PFSK-1 (cell line): ENCODE measurements around the gene MRPL52.

ENCODE experiments used
- FOXP2 ChIP-seq: optimal IDR thresholded peaks from 2 replicates; pipeline ENCODE3; 2011; ENCODE audit warnings: borderline replicate concordance, control low read depth, inconsistent platforms; ENCODE audit not compliant: insufficient read depth; ENCODE audit errors: extremely low read length, extremely low read depth
- POLR2AphosphoS5 ChIP-seq: IDR thresholded peaks from 2 replicates; pipeline ENCODE4 v1.6.1; 2012; ENCODE audit warnings: low read depth, mild to moderate bottlenecking, control low read depth, low read length, moderate library complexity
- SIN3A ChIP-seq: IDR thresholded peaks from 2 replicates; pipeline ENCODE4 v1.6.1; 2012; ENCODE audit warnings: mild to moderate bottlenecking, low read length, moderate library complexity, borderline replicate concordance; ENCODE audit not compliant: insufficient read depth
- TAF1 ChIP-seq: IDR thresholded peaks from 2 replicates; pipeline ENCODE4 v1.6.1; 2012; ENCODE audit warnings: low read length, control low read depth, borderline replicate concordance; ENCODE audit not compliant: insufficient read depth
- TF ChIP-seq, protein P1 (sequence below), 2 experiments: IDR thresholded peaks; 2 replicates each; pipeline versions ENCODE4 v1.6.1 to v1.8.0; 2011 to 2012; ENCODE audit warnings: low read depth in 2 of 2, low read length in 2 of 2, control low read depth in 1 of 2, inconsistent platforms in 1 of 2, mild to moderate bottlenecking in 1 of 2, moderate library complexity in 1 of 2; ENCODE audit not compliant: insufficient read depth in 1 of 2

Gene MRPL52

DNA sequence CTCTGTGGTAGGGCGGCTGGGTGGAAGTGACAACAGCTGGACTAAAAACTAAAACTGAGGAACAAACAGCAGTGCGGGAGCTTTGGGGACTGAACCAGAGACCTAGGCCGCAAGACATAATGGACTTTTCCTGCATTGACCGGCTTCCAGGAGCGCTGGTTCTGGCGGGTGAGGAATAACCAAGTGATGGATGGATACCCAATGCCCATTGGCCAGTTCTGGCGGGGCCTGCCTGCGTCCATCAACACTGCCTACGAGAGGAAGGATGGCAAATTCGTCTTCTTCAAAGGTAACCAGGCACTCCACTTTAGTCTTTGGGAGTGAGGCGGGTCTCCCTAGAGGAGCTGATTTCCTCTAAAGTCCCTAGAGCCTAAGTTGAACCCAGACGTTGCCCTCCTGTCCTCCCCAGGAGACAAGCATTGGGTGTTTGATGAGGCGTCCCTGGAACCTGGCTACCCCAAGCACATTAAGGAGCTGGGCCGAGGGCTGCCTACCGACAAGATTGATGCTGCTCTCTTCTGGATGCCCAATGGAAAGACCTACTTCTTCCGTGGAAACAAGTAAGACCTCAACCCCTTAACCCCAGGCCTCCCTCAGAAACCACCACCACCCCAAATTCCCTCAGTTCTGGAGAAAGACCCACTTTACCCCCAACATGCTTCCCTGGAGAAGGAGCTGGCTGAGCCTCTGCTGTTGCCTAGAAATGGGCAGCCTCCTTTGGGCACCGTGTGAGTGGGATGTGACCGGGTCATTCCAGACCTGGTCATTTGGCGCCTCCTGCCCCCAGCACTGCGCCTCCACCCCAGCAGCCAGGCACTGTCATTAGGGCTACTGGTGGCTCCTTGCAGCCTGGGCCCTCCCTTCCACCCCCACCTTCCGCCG, 14.8 kb downstream of the MRPL52 start:
- TF ChIP-seq FOXP2: no peak
- TF ChIP-seq POLR2AphosphoS5: no peak
- no peak for TF ChIP-seq TAF1
- TF ChIP-seq, protein P1, sequence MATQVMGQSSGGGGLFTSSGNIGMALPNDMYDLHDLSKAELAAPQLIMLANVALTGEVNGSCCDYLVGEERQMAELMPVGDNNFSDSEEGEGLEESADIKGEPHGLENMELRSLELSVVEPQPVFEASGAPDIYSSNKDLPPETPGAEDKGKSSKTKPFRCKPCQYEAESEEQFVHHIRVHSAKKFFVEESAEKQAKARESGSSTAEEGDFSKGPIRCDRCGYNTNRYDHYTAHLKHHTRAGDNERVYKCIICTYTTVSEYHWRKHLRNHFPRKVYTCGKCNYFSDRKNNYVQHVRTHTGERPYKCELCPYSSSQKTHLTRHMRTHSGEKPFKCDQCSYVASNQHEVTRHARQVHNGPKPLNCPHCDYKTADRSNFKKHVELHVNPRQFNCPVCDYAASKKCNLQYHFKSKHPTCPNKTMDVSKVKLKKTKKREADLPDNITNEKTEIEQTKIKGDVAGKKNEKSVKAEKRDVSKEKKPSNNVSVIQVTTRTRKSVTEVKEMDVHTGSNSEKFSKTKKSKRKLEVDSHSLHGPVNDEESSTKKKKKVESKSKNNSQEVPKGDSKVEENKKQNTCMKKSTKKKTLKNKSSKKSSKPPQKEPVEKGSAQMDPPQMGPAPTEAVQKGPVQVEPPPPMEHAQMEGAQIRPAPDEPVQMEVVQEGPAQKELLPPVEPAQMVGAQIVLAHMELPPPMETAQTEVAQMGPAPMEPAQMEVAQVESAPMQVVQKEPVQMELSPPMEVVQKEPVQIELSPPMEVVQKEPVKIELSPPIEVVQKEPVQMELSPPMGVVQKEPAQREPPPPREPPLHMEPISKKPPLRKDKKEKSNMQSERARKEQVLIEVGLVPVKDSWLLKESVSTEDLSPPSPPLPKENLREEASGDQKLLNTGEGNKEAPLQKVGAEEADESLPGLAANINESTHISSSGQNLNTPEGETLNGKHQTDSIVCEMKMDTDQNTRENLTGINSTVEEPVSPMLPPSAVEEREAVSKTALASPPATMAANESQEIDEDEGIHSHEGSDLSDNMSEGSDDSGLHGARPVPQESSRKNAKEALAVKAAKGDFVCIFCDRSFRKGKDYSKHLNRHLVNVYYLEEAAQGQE (IDR thresholded peaks at IDR 0.05; ENCODE audit: insufficient read depth in 1 of 2, low read depth in 2 of 2, low read length in 2 of 2): no peak
- TF ChIP-seq SIN3A: no peak

DNA sequence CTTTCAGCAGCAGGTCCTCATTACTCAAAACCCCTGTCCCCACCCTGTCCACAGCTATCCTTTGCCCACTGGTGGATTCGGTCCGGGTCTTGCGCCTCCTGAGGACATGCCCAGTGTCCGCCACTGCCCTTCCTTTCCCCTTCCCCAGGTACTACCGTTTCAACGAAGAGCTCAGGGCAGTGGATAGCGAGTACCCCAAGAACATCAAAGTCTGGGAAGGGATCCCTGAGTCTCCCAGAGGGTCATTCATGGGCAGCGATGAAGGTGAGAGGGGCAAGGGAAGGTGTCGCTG, 15.4 kb downstream of the MRPL52 start:
- no peak for TF ChIP-seq TAF1
- TF ChIP-seq SIN3A: no peak
- TF ChIP-seq, protein P1 (IDR thresholded peaks at IDR 0.05; ENCODE audit: insufficient read depth in 1 of 2, low read depth in 2 of 2, low read length in 2 of 2): no peak
- TF ChIP-seq FOXP2: no peak
- TF ChIP-seq POLR2AphosphoS5: no peak

DNA sequence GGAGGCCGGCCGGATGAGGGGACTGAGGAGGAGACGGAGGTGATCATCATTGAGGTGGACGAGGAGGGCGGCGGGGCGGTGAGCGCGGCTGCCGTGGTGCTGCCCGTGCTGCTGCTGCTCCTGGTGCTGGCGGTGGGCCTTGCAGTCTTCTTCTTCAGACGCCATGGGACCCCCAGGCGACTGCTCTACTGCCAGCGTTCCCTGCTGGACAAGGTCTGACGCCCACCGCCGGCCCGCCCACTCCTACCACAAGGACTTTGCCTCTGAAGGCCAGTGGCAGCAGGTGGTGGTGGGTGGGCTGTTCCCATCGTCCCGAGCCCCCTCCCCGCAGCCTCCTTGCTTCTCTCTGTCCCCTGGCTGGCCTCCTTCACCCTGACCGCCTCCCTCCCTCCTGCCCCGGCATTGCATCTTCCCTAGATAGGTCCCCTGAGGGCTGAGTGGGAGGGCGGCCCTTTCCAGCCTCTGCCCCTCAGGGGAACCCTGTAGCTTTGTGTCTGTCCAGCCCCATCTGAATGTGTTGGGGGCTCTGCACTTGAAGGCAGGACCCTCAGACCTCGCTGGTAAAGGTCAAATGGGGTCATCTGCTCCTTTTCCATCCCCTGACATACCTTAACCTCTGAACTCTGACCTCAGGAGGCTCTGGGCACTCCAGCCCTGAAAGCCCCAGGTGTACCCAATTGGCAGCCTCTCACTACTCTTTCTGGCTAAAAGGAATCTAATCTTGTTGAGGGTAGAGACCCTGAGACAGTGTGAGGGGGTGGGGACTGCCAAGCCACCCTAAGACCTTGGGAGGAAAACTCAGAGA, 16.3 kb downstream of the MRPL52 start:
- TF ChIP-seq, protein P1 (IDR thresholded peaks at IDR 0.05; ENCODE audit: insufficient read depth in 1 of 2, low read depth in 2 of 2, low read length in 2 of 2): no peak
- no peak for TF ChIP-seq SIN3A

DNA sequence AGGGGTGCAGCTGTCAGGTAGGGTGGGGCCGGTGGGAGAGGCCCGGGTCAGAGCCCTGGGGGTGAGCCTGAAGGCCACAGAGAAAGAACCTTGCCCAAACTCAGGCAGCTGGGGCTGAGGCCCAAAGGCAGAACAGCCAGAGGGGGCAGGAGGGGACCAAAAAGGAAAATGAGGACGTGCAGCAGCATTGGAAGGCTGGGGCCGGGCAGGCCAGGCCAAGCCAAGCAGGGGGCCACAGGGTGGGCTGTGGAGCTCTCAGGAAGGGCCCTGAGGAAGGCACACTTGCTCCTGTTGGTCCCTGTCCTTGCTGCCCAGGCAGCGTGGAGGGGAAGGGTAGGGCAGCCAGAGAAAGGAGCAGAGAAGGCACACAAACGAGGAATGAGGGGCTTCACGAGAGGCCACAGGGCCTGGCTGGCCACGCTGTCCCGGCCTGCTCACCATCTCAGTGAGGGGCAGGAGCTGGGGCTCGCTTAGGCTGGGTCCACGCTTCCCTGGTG, 17.2 kb downstream of the MRPL52 start:
- no peak for TF ChIP-seq SIN3A
- TF ChIP-seq, protein P1 (IDR thresholded peaks at IDR 0.05; ENCODE audit: insufficient read depth in 1 of 2, low read depth in 2 of 2, low read length in 2 of 2): no peak
- no peak for TF ChIP-seq POLR2AphosphoS5
- TF ChIP-seq FOXP2: no peak
- TF ChIP-seq TAF1: no peak
